Measurements from ENCODE around the gene SNTG2. TPM values are rescaled to one million over a fixed set of nuclear protein-coding genes. Genes with fewer than 3 reads are reported as not detected.
A peak's percentile ranks its signal among the peaks of the same experiment; 100 is the strongest.

SNTG2 gene
- total RNA-seq, 1 donor from 2014 or later = not detected

GRCh38 chr2:1068822-1069221 lies 118.2 kb downstream of the SNTG2 start:
- no peak for TF ChIP-seq CTCF (conservative IDR thresholded peaks at IDR 0.05; ENCODE audit: low read depth, low read length)
- H3K4me3 ChIP-seq (ENCODE audit: low read depth, low read length) = no peak overlapping the region
- no peak for DNase-seq (ENCODE audit: low read depth)

GRCh38 chr2:1069847-1070246 lies 119.2 kb downstream of the SNTG2 start:
- no peak for DNase-seq (ENCODE audit: low read depth)
- no peak for TF ChIP-seq CTCF (conservative IDR thresholded peaks at IDR 0.05; ENCODE audit: low read depth, low read length)
- no peak overlapping the region for H3K4me3 ChIP-seq (ENCODE audit: low read depth, low read length)

- peak; percentile 25 for TF ChIP-seq CTCF (conservative IDR thresholded peaks at IDR 0.05; ENCODE audit: low read depth, low read length)
- DNase-seq (ENCODE audit: low read depth) = no peak
- H3K4me3 ChIP-seq (ENCODE audit: low read depth, low read length) = no peak overlapping the region
Observed at GRCh38 chr2:1070601-1071000, 120.0 kb downstream of the SNTG2 start.

- no peak for TF ChIP-seq CTCF (conservative IDR thresholded peaks at IDR 0.05; ENCODE audit: low read depth, low read length)
- DNase-seq (ENCODE audit: low read depth) = no peak
- H3K4me3 ChIP-seq (ENCODE audit: low read depth, low read length) = no peak overlapping the region
Observed at GRCh38 chr2:1071650-1072049, 121.0 kb downstream of the SNTG2 start.

- TF ChIP-seq CTCF (conservative IDR thresholded peaks at IDR 0.05; ENCODE audit: low read depth, low read length) = no peak
- H3K4me3 ChIP-seq (ENCODE audit: low read depth, low read length) = no peak overlapping the region
- no peak for DNase-seq (ENCODE audit: low read depth)
Observed at GRCh38 chr2:1072250-1072649, 121.6 kb downstream of the SNTG2 start.

GRCh38 chr2:1077911-1078310 lies 127.3 kb downstream of the SNTG2 start:
- H3K4me3 ChIP-seq (ENCODE audit: low read depth, low read length) = no peak overlapping the region
- no peak for DNase-seq (ENCODE audit: low read depth)
- TF ChIP-seq CTCF (conservative IDR thresholded peaks at IDR 0.05; ENCODE audit: low read depth, low read length) = no peak

- TF ChIP-seq CTCF (conservative IDR thresholded peaks at IDR 0.05; ENCODE audit: low read depth, low read length) = no peak
- DNase-seq (ENCODE audit: low read depth) = no peak
- H3K4me3 ChIP-seq (ENCODE audit: low read depth, low read length) = no peak overlapping the region
Observed at GRCh38 chr2:1078326-1078725, 127.7 kb downstream of the SNTG2 start.

Data from epithelial cell of proximal tubule (primary cell).